Caco-2 (cell line): ENCODE data around the gene OPRPN. TPM values are rescaled to one million over a fixed set of nuclear protein-coding genes. Genes with fewer than 3 reads are reported as not detected.

Source experiments
- BruUV-seq: library from RNA; stranded (reverse); fragments of 400-500 nt; replicated peaks from 2 replicates; lab custom pipeline; 2021; lab: Mats Ljungman, UMichigan
- CTCF ChIA-PET: fragments of 300-600 bp; sonication (Branson Sonifier 250); formaldehyde crosslinking; loops from one replicate; lab custom pipeline; 2022; ENCODE audit warnings: antibody characterized with exemption; lab: Charles Lee
- POLR2A ChIA-PET: fragments of 300-600 bp; sonication (Branson Sonifier 250); formaldehyde crosslinking; loops from one replicate; lab custom pipeline; 2022; ENCODE audit warnings: antibody characterized with exemption; lab: Charles Lee
- DNase-seq, 2 experiments: peaks; one replicate each; pipeline versions ENCODE4 v3.0.0 to v3.0.0-alpha.2; 2020 to 2022
- H3K27me3 ChIP-seq: replicated peaks from 2 replicates; pipeline ENCODE4 v1.6.0; 2011; ENCODE audit warnings: low read length; ENCODE audit not compliant: control insufficient read depth, insufficient read depth
- H3K36me3 ChIP-seq: 2 replicates; pipeline ENCODE4 v1.5.1; 2011; ENCODE audit warnings: low read length; ENCODE audit not compliant: control insufficient read depth, insufficient read depth
- H3K4me1 ChIP-seq: fragments of 250-450 bp; sonication (Bioruptor Pico); 2 replicates; pipeline ENCODE4 v1.5.1; 2020; ENCODE audit warnings: mild to moderate bottlenecking
- H3K4me3 ChIP-seq: 2 replicates; pipeline ENCODE4 v1.5.1; 2011; ENCODE audit warnings: low read depth, mild to moderate bottlenecking, control low read depth, low read length
- H3K9me3 ChIP-seq: fragments of 250-450 bp; sonication (Bioruptor Pico); 2 replicates; pipeline ENCODE4 v1.5.1; 2020; ENCODE audit warnings: mild to moderate bottlenecking, moderate library complexity
- H3K27ac Mint-ChIP-seq: one replicate; pipeline ENCODE4 v1.8.0; 2022; ENCODE audit warnings: mixed read lengths; ENCODE audit not compliant: unreplicated experiment
- H3K27me3 Mint-ChIP-seq: one replicate; pipeline ENCODE4 v1.8.0; 2022; ENCODE audit warnings: mixed read lengths; ENCODE audit not compliant: insufficient read depth, unreplicated experiment
- H3K36me3 Mint-ChIP-seq: one replicate; pipeline ENCODE4 v1.8.0; 2022; ENCODE audit warnings: mild to moderate bottlenecking, mixed read lengths; ENCODE audit not compliant: insufficient read depth, unreplicated experiment
- H3K4me1 Mint-ChIP-seq: one replicate; pipeline ENCODE4 v1.8.0; 2022; ENCODE audit warnings: low read depth, mixed read lengths; ENCODE audit not compliant: unreplicated experiment
- H3K4me3 Mint-ChIP-seq: one replicate; pipeline ENCODE4 v1.8.0; 2022; ENCODE audit warnings: mild to moderate bottlenecking, moderate library complexity, mixed read lengths; ENCODE audit not compliant: unreplicated experiment
- H3K9me3 Mint-ChIP-seq: one replicate; pipeline ENCODE4 v1.8.0; 2022; ENCODE audit warnings: mixed read lengths; ENCODE audit not compliant: unreplicated experiment
- intact Hi-C: fragments of 100-400 bp; cut with micrococcal nuclease; formaldehyde crosslinking; loops from one replicate; pipeline ENCODE4 v1.10.0; 2022; ENCODE audit not compliant: unreplicated experiment
- total RNA-seq: library from RNA; stranded (reverse); gene quantifications from 2 replicates; pipeline ENCODE4 v1.2.3, GENCODE V29; 2022
- TF ChIP-seq, protein P1 (sequence below), 2 experiments: fragments of 200-600 bp in 1 of 2; IDR thresholded peaks; 1 replicate in 1 of 2; 2 replicates in 1 of 2; pipeline versions ENCODE4 v1.5.1 to v1.8.0; 2011 to 2022; ENCODE audit warnings: antibody characterized with exemption in 1 of 2, control low read depth in 1 of 2, inconsistent platforms in 1 of 2, low read depth in 1 of 2, low read length in 1 of 2, mild to moderate bottlenecking in 1 of 2, moderate library complexity in 1 of 2; ENCODE audit not compliant: insufficient read depth in 1 of 2, severe bottlenecking in 1 of 2, unreplicated experiment in 1 of 2

OPRPN gene
- total RNA-seq, 1 experiment from 2014 or later, result not detected

DNA sequence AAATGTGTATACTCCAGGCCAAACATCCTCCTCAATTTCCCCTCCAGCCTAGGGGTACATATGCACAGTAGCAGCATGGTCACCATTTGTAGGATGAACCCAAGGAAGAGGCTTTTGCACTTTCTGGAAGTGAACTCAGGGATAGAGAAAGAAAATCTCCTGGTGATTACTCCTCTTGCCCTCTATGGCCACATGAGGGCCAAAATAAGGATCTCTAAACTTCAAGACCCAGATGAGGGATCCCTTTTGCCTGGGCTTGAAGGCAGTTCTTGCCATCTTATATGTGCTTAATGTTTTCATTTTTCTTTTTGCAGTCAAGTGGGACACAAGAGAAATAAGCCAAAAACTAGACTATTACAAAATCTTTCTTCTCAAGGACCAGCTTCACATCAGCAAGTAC lies 44.7 kb downstream of the OPRPN start:
- no peaks in the 10 kb centered on the region for H3K9me3 ChIP-seq
- DNase-seq, result no peak
- no peaks in the 10 kb centered on the region for H3K4me1 ChIP-seq
- Mint-ChIP-seq H3K27ac (no peak overlapping the region), H3K4me1 (no peaks in the 10 kb centered on the region), H3K9me3 (no peaks in the 10 kb centered on the region), H3K36me3 (no peaks in the 10 kb centered on the region), H3K27me3 (peaks cover 3% of the 10 kb centered on the region), H3K4me3 (no peak overlapping the region)
- CTCF ChIA-PET, result no interaction called here
- POLR2A ChIA-PET, result no interaction called here
- no TSS peak for BruUV-seq
- TF ChIP-seq, protein P1, sequence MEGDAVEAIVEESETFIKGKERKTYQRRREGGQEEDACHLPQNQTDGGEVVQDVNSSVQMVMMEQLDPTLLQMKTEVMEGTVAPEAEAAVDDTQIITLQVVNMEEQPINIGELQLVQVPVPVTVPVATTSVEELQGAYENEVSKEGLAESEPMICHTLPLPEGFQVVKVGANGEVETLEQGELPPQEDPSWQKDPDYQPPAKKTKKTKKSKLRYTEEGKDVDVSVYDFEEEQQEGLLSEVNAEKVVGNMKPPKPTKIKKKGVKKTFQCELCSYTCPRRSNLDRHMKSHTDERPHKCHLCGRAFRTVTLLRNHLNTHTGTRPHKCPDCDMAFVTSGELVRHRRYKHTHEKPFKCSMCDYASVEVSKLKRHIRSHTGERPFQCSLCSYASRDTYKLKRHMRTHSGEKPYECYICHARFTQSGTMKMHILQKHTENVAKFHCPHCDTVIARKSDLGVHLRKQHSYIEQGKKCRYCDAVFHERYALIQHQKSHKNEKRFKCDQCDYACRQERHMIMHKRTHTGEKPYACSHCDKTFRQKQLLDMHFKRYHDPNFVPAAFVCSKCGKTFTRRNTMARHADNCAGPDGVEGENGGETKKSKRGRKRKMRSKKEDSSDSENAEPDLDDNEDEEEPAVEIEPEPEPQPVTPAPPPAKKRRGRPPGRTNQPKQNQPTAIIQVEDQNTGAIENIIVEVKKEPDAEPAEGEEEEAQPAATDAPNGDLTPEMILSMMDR (IDR thresholded peaks at IDR 0.05; ENCODE audit: insufficient read depth in 1 of 2, low read depth in 1 of 2, low read length in 1 of 2, severe bottlenecking in 1 of 2, unreplicated experiment in 1 of 2), result no peak
- no peaks in the 10 kb centered on the region for H3K36me3 ChIP-seq
- no peaks in the 10 kb centered on the region for H3K27me3 ChIP-seq
- intact Hi-C loops, result no loop called here
- H3K4me3 ChIP-seq, result no peak overlapping the region

DNA sequence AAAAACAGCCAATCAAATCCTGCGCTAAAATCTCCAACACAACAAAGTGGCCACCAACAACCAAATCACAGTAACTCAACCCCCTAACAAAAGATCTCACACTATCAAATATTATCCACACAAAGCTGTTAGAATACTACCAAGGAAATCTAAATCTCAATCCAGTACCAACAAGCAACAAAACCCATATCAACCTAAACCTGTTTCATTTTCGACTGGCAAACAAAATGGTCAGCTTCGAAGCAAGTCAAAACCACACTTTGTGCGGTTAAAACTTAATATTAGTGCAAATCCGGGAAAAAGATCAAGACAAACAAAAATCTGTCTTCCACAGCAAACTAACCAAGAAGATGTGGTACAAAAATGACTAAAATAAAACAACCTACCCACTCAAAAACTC lies 45.6 kb downstream of the OPRPN start:
- Histone ChIP-seq H3K4me1 (no peaks in the 10 kb centered on the region), H3K9me3 (no peaks in the 10 kb centered on the region), H3K36me3 (no peaks in the 10 kb centered on the region), H3K27me3 (no peaks in the 10 kb centered on the region), H3K4me3 (no peak overlapping the region)
- Mint-ChIP-seq H3K27ac (no peak overlapping the region), H3K36me3 (no peaks in the 10 kb centered on the region), H3K4me1 (no peaks in the 10 kb centered on the region), H3K9me3 (no peaks in the 10 kb centered on the region), H3K4me3 (no peak overlapping the region), H3K27me3 (peaks cover 3% of the 10 kb centered on the region)
- TF ChIP-seq, protein P1 (IDR thresholded peaks at IDR 0.05; ENCODE audit: insufficient read depth in 1 of 2, low read depth in 1 of 2, low read length in 1 of 2, severe bottlenecking in 1 of 2, unreplicated experiment in 1 of 2), result no peak
- CTCF ChIA-PET, result no interaction called here
- DNase-seq, result no peak
- BruUV-seq, result no TSS peak
- intact Hi-C loops, result no loop called here
- POLR2A ChIA-PET, result no interaction called here

DNA sequence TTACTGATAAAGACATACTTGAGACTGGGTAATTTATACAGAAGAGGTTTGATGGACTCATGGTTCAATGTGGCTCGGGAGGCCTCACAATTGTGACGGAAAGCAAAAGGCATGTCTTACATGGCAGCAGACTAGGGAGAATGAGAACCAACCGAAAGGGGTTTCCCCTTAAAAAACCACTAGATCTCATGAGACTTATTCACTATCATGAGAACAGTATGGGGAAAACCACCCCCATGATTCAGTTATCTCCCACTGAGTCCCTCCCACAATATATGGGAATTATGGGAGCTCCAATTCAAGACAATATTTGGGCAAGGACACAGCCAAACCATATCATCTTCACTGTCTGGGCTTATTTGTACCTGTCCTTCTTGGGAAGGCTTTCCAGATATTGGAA lies 51.5 kb downstream of the OPRPN start:
- CTCF ChIA-PET, result no interaction called here
- H3K27me3 Mint-ChIP-seq, result peaks cover 3% of the 10 kb centered on the region
- POLR2A ChIA-PET, result no interaction called here
- H3K9me3 Mint-ChIP-seq, result no peaks in the 10 kb centered on the region
- BruUV-seq, result no TSS peak
- TF ChIP-seq, protein P1 (IDR thresholded peaks at IDR 0.05; ENCODE audit: insufficient read depth in 1 of 2, low read depth in 1 of 2, low read length in 1 of 2, severe bottlenecking in 1 of 2, unreplicated experiment in 1 of 2), result no peak
- H3K27me3 ChIP-seq, result no peaks in the 10 kb centered on the region
- no peak overlapping the region for H3K4me3 ChIP-seq
- H3K36me3 ChIP-seq, result no peaks in the 10 kb centered on the region
- no peaks in the 10 kb centered on the region for H3K4me1 Mint-ChIP-seq
- no peaks in the 10 kb centered on the region for H3K9me3 ChIP-seq
- intact Hi-C loops, result no loop called here
- no peak for DNase-seq
- no peaks in the 10 kb centered on the region for H3K36me3 Mint-ChIP-seq
- H3K4me3 Mint-ChIP-seq, result no peak overlapping the region
- no peak overlapping the region for H3K27ac Mint-ChIP-seq
- H3K4me1 ChIP-seq, result no peaks in the 10 kb centered on the region
